ENCODE measurements around the gene PLCH2. TPM values are rescaled to one million over a fixed set of nuclear protein-coding genes. Genes with fewer than 3 reads are reported as not detected.

PLCH2 gene
- polyA plus RNA-seq, 1 donor from 2014 or later = 5.7 TPM

- no peaks in the 10 kb centered on the region for H3K79me2 ChIP-seq (replicated peaks; ENCODE audit: insufficient read depth, low read length)
- no peak overlapping the region for H3K4me2 ChIP-seq (ENCODE audit: low read length)
- TF ChIP-seq RAD21 (conservative IDR thresholded peaks at IDR 0.05) = no peak
- no peak for TF ChIP-seq MXI1 (conservative IDR thresholded peaks at IDR 0.05; ENCODE audit: poor library complexity, severe bottlenecking)
- no peak for TF ChIP-seq SMC3 (conservative IDR thresholded peaks at IDR 0.05; ENCODE audit: poor library complexity)
- TF ChIP-seq REST (IDR thresholded peaks at IDR 0.05; ENCODE audit: borderline replicate concordance) = no peak
- TF ChIP-seq EZH2 (IDR thresholded peaks at IDR 0.05; ENCODE audit: borderline replicate concordance, insufficient read depth, low read length, poor library complexity, severe bottlenecking) = no peak
- TF ChIP-seq EP300 (conservative IDR thresholded peaks at IDR 0.05; ENCODE audit: poor library complexity, severe bottlenecking) = no peak
- no peaks in the 10 kb centered on the region for H4K20me1 ChIP-seq (ENCODE audit: insufficient read depth)
- H3K9ac ChIP-seq (ENCODE audit: low read length) = no peak overlapping the region
- no peaks in the 10 kb centered on the region for H3K36me3 ChIP-seq (ENCODE audit: insufficient read depth, low read length)
- no peaks in the 10 kb centered on the region for H3K27me3 ChIP-seq (ENCODE audit: insufficient read depth, low read depth, low read length)
- H3K27ac ChIP-seq (ENCODE audit: low read length) = no peak overlapping the region
- no peak overlapping the region for H3K4me3 ChIP-seq (ENCODE audit: low read length)
- H2AFZ ChIP-seq (ENCODE audit: low read depth, low read length) = no peak overlapping the region
- H3F3A ChIP-seq (ENCODE audit: insufficient read depth, low read length, poor library complexity, severe bottlenecking) = no peaks in the 10 kb centered on the region
- no peaks in the 10 kb centered on the region for H3K9me2 ChIP-seq (ENCODE audit: insufficient read depth, low read length)
- no peaks in the 10 kb centered on the region for H3K9me3 ChIP-seq (ENCODE audit: low read length)
These were observed 26.8 kb downstream of the PLCH2 start for GRCh38 chr1:2502661-2503553.

GRCh38 chr1:2503554-2504224 is 27.6 kb downstream of the PLCH2 start:
- no peaks in the 10 kb centered on the region for H3K36me3 ChIP-seq (ENCODE audit: insufficient read depth, low read length)
- TF ChIP-seq EP300 (conservative IDR thresholded peaks at IDR 0.05; ENCODE audit: poor library complexity, severe bottlenecking) = no peak
- TF ChIP-seq REST (IDR thresholded peaks at IDR 0.05; ENCODE audit: borderline replicate concordance) = no peak
- no peak for TF ChIP-seq RAD21 (conservative IDR thresholded peaks at IDR 0.05)
- no peak for TF ChIP-seq EZH2 (IDR thresholded peaks at IDR 0.05; ENCODE audit: borderline replicate concordance, insufficient read depth, low read length, poor library complexity, severe bottlenecking)
- TF ChIP-seq MXI1 (conservative IDR thresholded peaks at IDR 0.05; ENCODE audit: poor library complexity, severe bottlenecking) = no peak
- TF ChIP-seq SMC3 (conservative IDR thresholded peaks at IDR 0.05; ENCODE audit: poor library complexity) = no peak
- no peak for TF ChIP-seq POLR2AphosphoS5 (IDR thresholded peaks at IDR 0.05)
- TF ChIP-seq TAF1 (IDR thresholded peaks at IDR 0.05; ENCODE audit: low read depth) = no peak
- TF ChIP-seq CTCF (IDR thresholded peaks at IDR 0.05; ENCODE audit: poor library complexity, severe bottlenecking) = no peak

More at GRCh38 chr1:2503554-2504224, 27.6 kb downstream of the PLCH2 start:
- H3K4me2 ChIP-seq (ENCODE audit: low read length) = no peak overlapping the region
- H2AFZ ChIP-seq (ENCODE audit: low read depth, low read length) = no peak overlapping the region
- H3K9me2 ChIP-seq (ENCODE audit: insufficient read depth, low read length) = no peaks in the 10 kb centered on the region
- H3K27ac ChIP-seq (ENCODE audit: low read length) = no peak overlapping the region
- H3K79me2 ChIP-seq (replicated peaks; ENCODE audit: insufficient read depth, low read length) = no peaks in the 10 kb centered on the region
- H3F3A ChIP-seq (ENCODE audit: insufficient read depth, low read length, poor library complexity, severe bottlenecking) = no peaks in the 10 kb centered on the region
- H3K9ac ChIP-seq (ENCODE audit: low read length) = no peak overlapping the region
- no peaks in the 10 kb centered on the region for H4K20me1 ChIP-seq (ENCODE audit: insufficient read depth)
- H3K4me3 ChIP-seq (ENCODE audit: low read length) = no peak overlapping the region
- H3K9me3 ChIP-seq (ENCODE audit: low read length) = no peaks in the 10 kb centered on the region
- no peaks in the 10 kb centered on the region for H3K27me3 ChIP-seq (ENCODE audit: insufficient read depth, low read depth, low read length)
